Right lobe of liver (tissue), 6 donors: ENCODE measurements around the gene XPO6. TPM values are rescaled to one million over a fixed set of nuclear protein-coding genes. Genes with fewer than 3 reads are reported as not detected.

Source experiments
- ATAC-seq, 4 donors: fragments of 200-7000 bp; cut with Tn5 transposase; one replicate each; pipeline ENCODE4 v1.9.1; 2020; ENCODE audit warnings: mild to moderate bottlenecking in 4 of 4, moderate library complexity in 4 of 4
- DNase-seq, 3 donors: peaks; one replicate each; pipeline ENCODE4 v3.0.0-alpha.2; 2020
- H3K27ac ChIP-seq, 3 donors: fragments of 200-600 bp; one replicate each; pipeline ENCODE4 v1.8.0; 2022
- H3K27me3 ChIP-seq, 2 donors: fragments of 200-600 bp; one replicate each; pipeline ENCODE4 v1.8.0; 2022
- H3K36me3 ChIP-seq, 4 donors: fragments of 200-600 bp; sonication (generic) in 1 of 4; one replicate each; pipeline versions ENCODE4 v1.5.1 to v1.8.0; 2017 to 2022; ENCODE audit warnings: control low read depth in 1 of 4
- H3K4me1 ChIP-seq, 4 donors: fragments of 200-600 bp; sonication (generic) in 1 of 4; one replicate each; pipeline versions ENCODE4 v1.5.1 to v1.8.0; 2017 to 2022; ENCODE audit warnings: control low read depth in 1 of 4
- H3K4me3 ChIP-seq, 3 donors: fragments of 200-600 bp; one replicate each; pipeline ENCODE4 v1.8.0; 2022
- H3K9me3 ChIP-seq, 4 donors: fragments of 200-600 bp; sonication (generic) in 1 of 4; one replicate each; pipeline versions ENCODE4 v1.5.1 to v1.8.0; 2017 to 2022; ENCODE audit warnings: control low read depth in 1 of 4
- CTCF ChIP-seq, 4 donors: fragments of 200-600 bp in 3 of 4; fragments of 450-650 bp in 1 of 4; IDR thresholded peaks; one replicate each; pipeline versions ENCODE4 v1.5.1 to v1.8.0; 2016 to 2022; ENCODE audit warnings: antibody characterized with exemption in 4 of 4, mild to moderate bottlenecking in 2 of 4
- POLR2A ChIP-seq: fragments of 450-650 bp; IDR thresholded peaks from one replicate; pipeline ENCODE4 v1.6.1; 2017; ENCODE audit warnings: antibody characterized with exemption, mild to moderate bottlenecking
- WGBS: methylation state at CpG from one replicate; pipeline ENCODE4 v1.1.6; 2018; ENCODE audit warnings: low coverage, low lambda C conversion rate; ENCODE audit not compliant: insufficient coverage; ENCODE audit errors: missing lambda C conversion rate; 5-methylcytosine and 5-hydroxymethylcytosine counted together
- intact Hi-C, 2 donors: fragments of 100-400 bp; cut with DNase I; formaldehyde crosslinking; loops; one replicate each; pipeline versions ENCODE4 v1.11.2 to v1.14.1; 2022
- total RNA-seq, 6 experiments: library from RNA; depleted of rRNA in 2 of 6; stranded (reverse); fragments of >200 nt in 2 of 6; fragmentation: NEBNext Ultra II Directional in 3 of 6; extraction: Animal tissue kit (Norgen Biotek cat#: 25700) in 3 of 6; gene quantifications; one replicate each; pipeline versions ENCODE4 v1.1.0 to v1.2.4, GENCODE V29; 2016 to 2023
- donor health status: DM: no; HTN: yes; CAD: no.
- donor health status: DM: no; HTN: no; CAD: no.
- donor health status: DM: no; HTN: no; CAD: no.
- donor health status: DM: no; HTN: yes; CAD: no.
- donor health status: DM: no; HTN: yes; CAD: no.

XPO6 gene
- total RNA-seq, 6 experiments from 2014 or later = 41.8 to 62.1 (median 51.3) TPM

GRCh38 chr16:28089205-28089991, 122.4 kb downstream of the XPO6 start:
- TF ChIP-seq POLR2A (no peak), CTCF (IDR thresholded peaks at IDR 0.05) (no peak)
- 88% methylated on average over 3 of the region's 3 CpGs for WGBS
- intact Hi-C loops = no loop called here
- H3K4me1 ChIP-seq = peaks cover 0 to 7% (median 0%) of the 10 kb centered on the region in 4 donors
- H3K27me3 ChIP-seq = no peaks in the 10 kb centered on the region
- no peak overlapping the region for H3K4me3 ChIP-seq
- H3K27ac ChIP-seq = no peak overlapping the region
- no peaks in the 10 kb centered on the region for H3K9me3 ChIP-seq
- H3K36me3 ChIP-seq = no peaks in the 10 kb centered on the region
- ATAC-seq (no peak), DNase-seq (no peak)

GRCh38 chr16:28087675-28088300, 124.0 kb downstream of the XPO6 start:
- no peaks in the 10 kb centered on the region for H3K36me3 ChIP-seq
- H3K27me3 ChIP-seq = no peaks in the 10 kb centered on the region
- intact Hi-C loops = no loop called here
- ATAC-seq = peak in 3 of 4 donors; percentile 32 to 49 (median 46)
- H3K9me3 ChIP-seq = no peaks in the 10 kb centered on the region
- H3K27ac ChIP-seq = no peak overlapping the region
- peaks cover 0 to 7% (median 0%) of the 10 kb centered on the region in 4 donors for H3K4me1 ChIP-seq
- TF ChIP-seq POLR2A = no peak
- no peak for TF ChIP-seq CTCF (IDR thresholded peaks at IDR 0.05)
- WGBS = 82% methylated on average over 5 of the region's 7 CpGs
- no peak for DNase-seq
- no peak overlapping the region for H3K4me3 ChIP-seq

GRCh38 chr16:28087140-28087660, 124.6 kb downstream of the XPO6 start:
- ATAC-seq = peak; percentile 38 to 62 (median 49)
- no peak for DNase-seq
- no peaks in the 10 kb centered on the region for H3K9me3 ChIP-seq

More at GRCh38 chr16:28087140-28087660, 124.6 kb downstream of the XPO6 start:
- 33% methylated on average over 1 of the region's 8 CpGs for WGBS
- Histone ChIP-seq H3K4me1 (peaks cover 0 to 7% (median 0%) of the 10 kb centered on the region in 4 donors), H3K27ac (no peak overlapping the region), H3K27me3 (no peaks in the 10 kb centered on the region), H3K4me3 (no peak overlapping the region), H3K36me3 (no peaks in the 10 kb centered on the region)
- TF ChIP-seq CTCF (IDR thresholded peaks at IDR 0.05) (no peak), POLR2A (no peak)
- intact Hi-C loops = no loop called here
